Loucy (cell line): ENCODE results near the gene BRSK2.

Source experiments
- EZH2phosphoT487 ChIP-seq: fragments of 200-600 bp; IDR thresholded peaks from 2 replicates; pipeline ENCODE4 v1.6.1; 2018; ENCODE audit warnings: antibody characterized with exemption, mild to moderate bottlenecking, moderate library complexity, borderline replicate concordance
- TF ChIP-seq, protein P1 (sequence below): fragments of 200-600 bp; sonication (generic); conservative IDR thresholded peaks from 2 replicates; pipeline ENCODE4 v1.5.1; 2014; ENCODE audit warnings: mild to moderate bottlenecking, antibody characterized with exemption, low read length

DNA sequence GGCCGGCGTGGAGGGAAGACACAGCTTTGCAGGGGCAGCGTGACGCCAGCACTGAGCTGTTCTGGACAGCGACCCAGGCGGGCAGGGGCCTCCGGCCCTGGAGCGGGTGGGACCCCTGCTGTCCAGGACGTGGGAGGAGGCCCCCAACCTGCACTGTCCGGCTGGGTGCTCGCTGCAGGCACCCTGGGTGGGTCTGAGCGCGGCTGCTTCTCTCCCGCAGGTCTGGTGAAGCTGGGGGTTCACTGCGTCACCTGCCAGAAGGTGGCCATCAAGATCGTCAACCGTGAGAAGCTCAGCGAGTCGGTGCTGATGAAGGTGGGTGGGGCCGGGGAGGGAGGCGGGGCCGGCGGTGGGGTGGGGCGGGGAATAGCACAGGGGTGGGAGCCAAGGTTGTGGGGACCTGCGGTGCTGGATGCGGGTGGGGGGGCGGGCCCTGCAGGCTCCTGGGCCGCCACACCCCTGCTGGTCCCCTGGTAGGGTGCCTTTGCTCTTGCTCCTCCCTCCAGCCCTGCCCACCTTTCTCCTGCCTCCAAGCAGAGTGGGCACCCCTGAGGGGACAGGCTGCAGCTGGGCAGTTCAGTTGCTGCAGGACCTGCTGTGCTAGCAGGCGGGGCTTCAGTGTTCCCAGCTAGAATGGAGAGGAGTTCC is 46.2 kb downstream of the BRSK2 start:
- TF ChIP-seq, protein P1, sequence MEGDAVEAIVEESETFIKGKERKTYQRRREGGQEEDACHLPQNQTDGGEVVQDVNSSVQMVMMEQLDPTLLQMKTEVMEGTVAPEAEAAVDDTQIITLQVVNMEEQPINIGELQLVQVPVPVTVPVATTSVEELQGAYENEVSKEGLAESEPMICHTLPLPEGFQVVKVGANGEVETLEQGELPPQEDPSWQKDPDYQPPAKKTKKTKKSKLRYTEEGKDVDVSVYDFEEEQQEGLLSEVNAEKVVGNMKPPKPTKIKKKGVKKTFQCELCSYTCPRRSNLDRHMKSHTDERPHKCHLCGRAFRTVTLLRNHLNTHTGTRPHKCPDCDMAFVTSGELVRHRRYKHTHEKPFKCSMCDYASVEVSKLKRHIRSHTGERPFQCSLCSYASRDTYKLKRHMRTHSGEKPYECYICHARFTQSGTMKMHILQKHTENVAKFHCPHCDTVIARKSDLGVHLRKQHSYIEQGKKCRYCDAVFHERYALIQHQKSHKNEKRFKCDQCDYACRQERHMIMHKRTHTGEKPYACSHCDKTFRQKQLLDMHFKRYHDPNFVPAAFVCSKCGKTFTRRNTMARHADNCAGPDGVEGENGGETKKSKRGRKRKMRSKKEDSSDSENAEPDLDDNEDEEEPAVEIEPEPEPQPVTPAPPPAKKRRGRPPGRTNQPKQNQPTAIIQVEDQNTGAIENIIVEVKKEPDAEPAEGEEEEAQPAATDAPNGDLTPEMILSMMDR: no peak
- no peak for TF ChIP-seq EZH2phosphoT487
